Uterus (tissue), 4 donors: ENCODE measurements around the gene AASDHPPT. TPM values are rescaled to one million over a fixed set of nuclear protein-coding genes. Genes with fewer than 3 reads are reported as not detected.

ENCODE experiments used
- DNase-seq, 2 donors: peaks; one replicate each; pipeline ENCODE4 v3.0.0-alpha.2; 2019 to 2020
- H3K27ac ChIP-seq, 2 donors: fragments of 200-600 bp; sonication (generic); 1 replicate in 1 of 2; 2 replicates in 1 of 2; pipeline ENCODE4 v1.5.1; 2016 to 2018
- H3K27me3 ChIP-seq, 2 donors: fragments of 200-600 bp; sonication (generic); one replicate each; pipeline ENCODE4 v1.5.1; 2018 to 2019; ENCODE audit warnings: control low read depth in 1 of 2
- H3K36me3 ChIP-seq, 2 donors: fragments of 200-600 bp; sonication (generic); one replicate each; pipeline ENCODE4 v1.5.1; 2019; ENCODE audit warnings: control low read depth in 1 of 2
- H3K4me1 ChIP-seq, 2 donors: fragments of 200-600 bp; sonication (generic); one replicate each; pipeline ENCODE4 v1.5.1; 2018 to 2019; ENCODE audit warnings: control low read depth in 1 of 2
- H3K4me3 ChIP-seq, 2 donors: fragments of 200-600 bp; sonication (generic); 1 replicate in 1 of 2; 2 replicates in 1 of 2; pipeline ENCODE4 v1.5.1; 2018 to 2019; ENCODE audit warnings: mild to moderate bottlenecking in 1 of 2
- H3K9me3 ChIP-seq, 2 donors: fragments of 200-600 bp; sonication (generic); one replicate each; pipeline ENCODE4 v1.5.1; 2019; ENCODE audit warnings: control low read depth in 1 of 2
- POLR2A ChIP-seq, 2 donors: fragments of 450-650 bp; IDR thresholded peaks; one replicate each; pipeline ENCODE4 v1.6.1; 2016; ENCODE audit warnings: antibody characterized with exemption in 2 of 2, mild to moderate bottlenecking in 1 of 2, moderate library complexity in 1 of 2
- intact Hi-C: fragments of 100-400 bp; cut with DNase I; formaldehyde crosslinking; loops from one replicate; pipeline ENCODE4 v1.15.1; 2023; ENCODE audit warnings: low total_unique reads
- total RNA-seq, 4 donors: library from RNA; depleted of rRNA in 3 of 4; stranded (reverse); fragments of >200 nt in 3 of 4; gene quantifications; one replicate each; pipeline versions ENCODE4 v1.1.0 to v1.2.4, GENCODE V29; 2014 to 2023
- TF ChIP-seq, protein P1 (sequence below), 4 experiments: fragments of 200-600 bp in 2 of 4; fragments of 450-650 bp in 2 of 4; sonication (generic) in 2 of 4; IDR thresholded peaks; one replicate each; pipeline ENCODE4 v1.5.1; 2016 to 2019; ENCODE audit warnings: antibody characterized with exemption in 4 of 4, mild to moderate bottlenecking in 2 of 4, moderate library complexity in 1 of 4
- donor health status: DM: yes; HTN: yes; CAD: no.

AASDHPPT gene
- total RNA-seq, 4 donors from 2014 or later: 5.9 to 87.0 (median 27.5) TPM

GRCh38 chr11:106127604-106128003, 50.1 kb downstream of the AASDHPPT start:
- no peaks in the 10 kb centered on the region for H3K36me3 ChIP-seq
- TF ChIP-seq POLR2A (IDR thresholded peaks at IDR 0.05): no peak
- TF ChIP-seq, protein P1, sequence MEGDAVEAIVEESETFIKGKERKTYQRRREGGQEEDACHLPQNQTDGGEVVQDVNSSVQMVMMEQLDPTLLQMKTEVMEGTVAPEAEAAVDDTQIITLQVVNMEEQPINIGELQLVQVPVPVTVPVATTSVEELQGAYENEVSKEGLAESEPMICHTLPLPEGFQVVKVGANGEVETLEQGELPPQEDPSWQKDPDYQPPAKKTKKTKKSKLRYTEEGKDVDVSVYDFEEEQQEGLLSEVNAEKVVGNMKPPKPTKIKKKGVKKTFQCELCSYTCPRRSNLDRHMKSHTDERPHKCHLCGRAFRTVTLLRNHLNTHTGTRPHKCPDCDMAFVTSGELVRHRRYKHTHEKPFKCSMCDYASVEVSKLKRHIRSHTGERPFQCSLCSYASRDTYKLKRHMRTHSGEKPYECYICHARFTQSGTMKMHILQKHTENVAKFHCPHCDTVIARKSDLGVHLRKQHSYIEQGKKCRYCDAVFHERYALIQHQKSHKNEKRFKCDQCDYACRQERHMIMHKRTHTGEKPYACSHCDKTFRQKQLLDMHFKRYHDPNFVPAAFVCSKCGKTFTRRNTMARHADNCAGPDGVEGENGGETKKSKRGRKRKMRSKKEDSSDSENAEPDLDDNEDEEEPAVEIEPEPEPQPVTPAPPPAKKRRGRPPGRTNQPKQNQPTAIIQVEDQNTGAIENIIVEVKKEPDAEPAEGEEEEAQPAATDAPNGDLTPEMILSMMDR (IDR thresholded peaks at IDR 0.05): no peak
- DNase-seq: no peak
- intact Hi-C loops: no loop called here
- H3K27me3 ChIP-seq: no peaks in the 10 kb centered on the region
- no peak overlapping the region for H3K27ac ChIP-seq
- no peaks in the 10 kb centered on the region for H3K4me1 ChIP-seq
- H3K4me3 ChIP-seq: no peak overlapping the region
- no peaks in the 10 kb centered on the region for H3K9me3 ChIP-seq

DNA sequence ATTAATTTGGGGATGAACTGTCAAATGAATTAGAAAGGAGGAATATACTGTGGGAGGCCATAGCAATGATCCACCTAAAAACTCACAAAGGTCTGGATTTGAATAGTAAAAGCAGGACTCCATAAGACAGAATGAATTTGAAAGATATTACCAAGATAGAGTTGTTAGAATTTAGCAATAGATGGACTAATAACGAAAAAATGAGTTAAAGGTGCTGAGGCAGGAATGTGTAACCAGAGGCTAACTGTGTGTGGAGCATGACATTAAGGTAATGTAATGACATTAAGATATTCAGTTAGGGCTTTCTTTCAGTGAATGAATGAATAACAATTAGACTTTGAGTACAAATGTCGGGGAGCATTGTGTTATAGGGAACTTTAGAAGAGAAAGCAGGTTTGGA, 51.3 kb downstream of the AASDHPPT start:
- intact Hi-C loops: no loop called here
- Histone ChIP-seq H3K36me3 (no peaks in the 10 kb centered on the region), H3K4me1 (no peaks in the 10 kb centered on the region), H3K27me3 (no peaks in the 10 kb centered on the region), H3K27ac (no peak overlapping the region), H3K9me3 (no peaks in the 10 kb centered on the region), H3K4me3 (no peak overlapping the region)
- TF ChIP-seq POLR2A (IDR thresholded peaks at IDR 0.05): no peak
- TF ChIP-seq, protein P1 (IDR thresholded peaks at IDR 0.05): no peak
- no peak for DNase-seq

DNA sequence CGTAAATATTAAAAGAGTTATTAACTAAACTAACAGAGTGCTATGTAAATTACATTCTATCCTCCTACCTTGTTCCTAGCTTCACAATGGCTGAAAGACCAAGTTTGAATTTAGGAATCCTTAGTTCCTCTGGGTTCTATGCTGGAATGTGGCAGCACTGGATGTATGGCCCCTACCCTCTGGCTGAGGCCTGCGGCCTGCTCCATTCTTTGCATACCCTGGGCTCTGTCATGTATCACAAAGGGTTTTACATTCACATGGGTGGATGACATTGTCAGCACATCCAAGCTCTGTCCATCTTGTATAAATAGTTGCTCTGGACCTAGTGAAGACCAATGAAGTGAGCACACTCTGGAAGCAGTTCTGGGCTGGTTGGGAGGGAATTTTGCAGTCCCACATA, 54.5 kb downstream of the AASDHPPT start:
- Histone ChIP-seq H3K4me3 (no peak overlapping the region), H3K4me1 (no peaks in the 10 kb centered on the region), H3K27ac (no peak overlapping the region), H3K36me3 (no peaks in the 10 kb centered on the region), H3K27me3 (no peaks in the 10 kb centered on the region), H3K9me3 (no peaks in the 10 kb centered on the region)
- no peak for DNase-seq
- no peak for TF ChIP-seq POLR2A (IDR thresholded peaks at IDR 0.05)
- TF ChIP-seq, protein P1 (IDR thresholded peaks at IDR 0.05): no peak
- intact Hi-C loops: no loop called here

- DNase-seq: no peak
- H3K9me3 ChIP-seq: no peaks in the 10 kb centered on the region
- intact Hi-C loops: no loop called here
- no peaks in the 10 kb centered on the region for H3K4me1 ChIP-seq
- no peak overlapping the region for H3K27ac ChIP-seq
- H3K36me3 ChIP-seq: no peaks in the 10 kb centered on the region
- no peaks in the 10 kb centered on the region for H3K27me3 ChIP-seq
- H3K4me3 ChIP-seq: no peak overlapping the region
- TF ChIP-seq, protein P1 (IDR thresholded peaks at IDR 0.05): no peak
- TF ChIP-seq POLR2A (IDR thresholded peaks at IDR 0.05): no peak
These were observed 55.3 kb downstream of the AASDHPPT start for GRCh38 chr11:106132582-106133354.

DNA sequence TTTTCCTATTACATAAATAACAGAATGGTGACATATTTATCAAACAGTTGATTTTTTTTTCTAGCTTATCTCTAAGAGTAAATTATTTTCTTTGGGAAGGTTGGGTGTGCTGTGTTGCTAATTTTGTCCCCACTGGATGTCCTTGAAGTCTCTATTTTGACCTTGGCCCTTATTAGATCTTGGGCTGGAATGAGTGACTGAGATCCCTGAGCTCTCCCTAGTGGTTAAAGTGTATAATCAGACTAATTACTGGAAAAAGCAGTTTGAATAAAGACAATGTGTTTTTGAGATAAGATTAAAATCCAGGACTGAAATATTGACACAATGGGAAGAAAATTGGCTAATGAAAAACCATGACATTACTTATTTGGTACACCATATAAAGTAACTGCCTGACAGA, 56.1 kb downstream of the AASDHPPT start:
- intact Hi-C loops: no loop called here
- Histone ChIP-seq H3K27me3 (no peaks in the 10 kb centered on the region), H3K27ac (no peak overlapping the region), H3K4me3 (no peak overlapping the region), H3K9me3 (no peaks in the 10 kb centered on the region), H3K36me3 (no peaks in the 10 kb centered on the region), H3K4me1 (no peaks in the 10 kb centered on the region)
- no peak for DNase-seq
- no peak for TF ChIP-seq POLR2A (IDR thresholded peaks at IDR 0.05)
- TF ChIP-seq, protein P1 (IDR thresholded peaks at IDR 0.05): no peak
